Amniotic epithelial cell (primary cell): ENCODE measurements around the gene TNFSF8.

Source experiments
- DNase-seq: peaks from one replicate; pipeline ENCODE4 v3.0.0-alpha.2; 2010; ENCODE audit warnings: low read depth

TNFSF8 gene

DNA sequence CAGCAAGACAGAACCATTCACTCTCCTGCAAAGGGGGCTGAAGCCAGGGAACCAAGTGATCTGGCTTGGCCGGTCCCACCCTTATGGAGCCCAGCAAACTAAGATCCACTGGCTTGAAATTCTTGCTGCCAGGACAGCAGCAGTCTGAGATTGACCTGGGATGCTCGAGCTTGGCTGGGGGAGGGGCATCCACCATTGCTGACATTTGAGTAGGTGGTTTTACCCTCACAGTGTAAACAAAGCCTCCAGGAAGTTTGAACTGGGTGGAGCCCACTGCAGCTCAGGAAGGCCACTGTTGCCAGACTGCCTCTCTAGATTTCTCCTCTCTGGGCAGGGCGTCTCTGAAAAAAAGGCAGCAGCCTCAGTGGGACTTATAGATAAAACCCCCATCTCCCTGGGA is 60.5 kb downstream of the TNFSF8 start:
- DNase-seq: no peak

DNA sequence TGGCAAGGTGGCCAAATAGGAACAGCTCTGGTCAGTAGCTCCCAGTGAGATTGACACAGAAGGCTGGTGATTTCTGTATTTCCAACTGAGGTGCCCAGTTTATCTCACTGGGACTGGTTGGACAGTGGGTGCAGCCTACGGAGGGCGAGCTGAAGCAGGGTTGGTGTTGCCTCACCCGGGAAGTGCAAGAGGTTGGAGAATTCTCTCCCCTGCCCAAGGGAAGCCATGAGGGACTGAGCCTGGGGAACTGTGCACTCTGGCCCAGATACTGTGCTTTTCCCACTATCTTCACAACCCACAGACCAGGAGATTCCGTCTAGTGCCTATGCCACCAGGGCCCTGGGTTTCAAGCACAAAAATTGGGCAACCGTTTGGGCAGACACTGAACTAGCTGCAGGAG is 61.0 kb downstream of the TNFSF8 start:
- DNase-seq: no peak

DNA sequence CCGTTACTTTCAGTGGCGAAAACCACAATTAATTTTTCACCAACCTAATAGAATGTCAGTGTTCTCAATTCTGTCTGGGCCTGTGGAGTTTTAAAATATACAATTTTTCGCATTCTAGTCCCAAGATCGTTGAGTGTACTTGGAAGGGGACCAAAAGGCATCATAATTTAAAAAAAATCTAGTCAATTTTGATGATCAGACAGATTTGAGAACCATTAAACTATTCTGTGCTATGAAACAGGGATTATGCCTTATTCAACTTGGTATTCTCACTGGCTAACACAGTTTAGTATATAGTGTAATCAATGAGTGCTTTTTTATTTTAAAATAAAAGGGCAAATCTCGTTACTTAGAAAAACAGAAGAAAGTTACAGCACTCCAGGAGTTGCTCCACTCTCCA is 63.1 kb downstream of the TNFSF8 start:
- DNase-seq: no peak

DNA sequence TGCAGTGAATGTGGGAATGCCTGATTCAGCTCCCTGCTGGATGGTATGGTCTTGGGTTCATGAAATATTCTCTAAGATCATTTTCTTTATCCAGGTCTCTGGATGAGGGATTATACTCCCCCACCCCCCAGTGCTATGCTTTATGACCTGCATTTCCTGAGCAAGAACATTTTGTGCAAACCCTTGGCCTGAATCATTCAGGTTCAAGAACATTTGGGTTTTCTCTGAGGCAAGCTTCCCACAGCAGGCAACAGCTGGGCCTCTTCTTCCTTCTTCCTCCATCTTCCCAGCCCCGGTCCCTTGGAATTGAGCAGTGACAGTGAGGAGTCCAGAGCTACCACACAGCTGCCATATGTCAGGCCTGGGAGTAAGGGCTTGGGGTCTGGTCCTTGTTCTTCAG is 65.9 kb downstream of the TNFSF8 start:
- peak; percentile 91 for DNase-seq

DNA sequence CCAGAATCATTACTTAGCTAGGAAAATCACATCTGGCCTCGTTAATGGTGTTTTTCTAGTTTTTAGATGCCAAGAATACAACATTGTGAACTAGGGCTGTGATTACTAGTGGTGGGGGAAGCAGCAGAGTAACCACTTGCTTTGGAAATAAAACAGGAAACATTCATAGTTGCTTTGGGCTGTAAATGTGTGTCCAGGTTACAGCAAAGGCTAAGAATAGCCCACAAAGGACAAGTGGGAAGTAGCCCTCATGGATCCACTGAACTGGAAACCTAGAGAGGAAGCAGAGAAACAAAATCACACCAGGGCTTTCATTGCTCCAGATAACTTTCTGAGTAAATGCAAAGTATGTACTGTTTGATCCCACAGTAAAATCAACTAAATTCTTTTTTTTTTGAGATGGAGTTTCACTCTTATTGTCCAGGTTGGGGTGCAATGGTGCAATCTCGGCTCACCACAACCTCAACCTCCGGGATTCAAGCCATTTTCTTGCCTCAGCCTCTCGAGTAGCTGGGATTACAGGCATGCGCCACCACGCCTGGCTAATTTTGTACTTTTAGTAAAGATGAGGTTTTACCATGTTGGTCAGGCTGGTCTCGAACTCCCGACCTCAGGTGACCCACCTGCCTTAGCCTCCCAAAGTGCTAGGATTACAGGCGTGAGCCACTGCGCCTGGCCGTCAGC is 68.3 kb downstream of the TNFSF8 start:
- no peak for DNase-seq

DNA sequence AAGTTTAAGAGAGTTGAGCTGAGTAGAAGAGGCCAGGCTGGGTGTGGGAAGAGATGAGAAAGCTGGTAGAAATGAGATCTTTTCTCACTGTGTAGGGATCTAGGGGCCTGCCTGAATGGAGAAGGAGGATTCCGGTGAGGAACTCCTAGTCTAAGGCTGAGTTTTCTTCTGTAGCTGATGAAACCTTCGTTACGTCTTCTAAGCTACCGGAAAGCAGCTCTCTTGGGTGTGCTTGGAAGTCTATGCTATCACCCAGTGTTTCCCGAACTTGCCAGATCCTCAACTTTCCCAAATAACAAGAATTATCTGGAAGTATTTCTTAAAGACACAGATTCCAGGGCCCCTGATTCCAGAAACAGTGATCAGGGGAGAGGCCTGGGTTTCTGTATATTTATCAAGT is 69.1 kb downstream of the TNFSF8 start:
- no peak for DNase-seq

DNA sequence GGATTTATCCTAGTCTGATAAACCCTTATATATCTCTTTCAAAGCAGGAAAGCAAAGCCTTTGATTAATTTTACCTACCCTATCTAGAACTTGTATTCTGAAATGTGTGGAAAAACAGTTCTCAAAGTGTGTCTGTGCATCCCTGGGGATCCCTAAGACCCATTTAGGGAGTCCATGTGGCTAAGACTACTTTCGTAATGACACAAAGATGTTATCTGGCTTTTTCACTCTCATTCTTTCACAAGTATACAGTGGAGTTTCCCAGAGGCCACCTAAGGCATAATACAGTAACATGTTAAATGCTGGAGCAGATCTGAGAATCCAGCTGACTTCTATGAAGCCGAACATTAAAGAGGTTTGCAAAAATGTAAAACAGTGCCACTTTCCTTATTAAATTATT is 70.2 kb downstream of the TNFSF8 start:
- DNase-seq: peak; percentile 43

- no peak for DNase-seq
Observed at GRCh38 chr9:114856942-114857315, 73.5 kb downstream of the TNFSF8 start.

DNA sequence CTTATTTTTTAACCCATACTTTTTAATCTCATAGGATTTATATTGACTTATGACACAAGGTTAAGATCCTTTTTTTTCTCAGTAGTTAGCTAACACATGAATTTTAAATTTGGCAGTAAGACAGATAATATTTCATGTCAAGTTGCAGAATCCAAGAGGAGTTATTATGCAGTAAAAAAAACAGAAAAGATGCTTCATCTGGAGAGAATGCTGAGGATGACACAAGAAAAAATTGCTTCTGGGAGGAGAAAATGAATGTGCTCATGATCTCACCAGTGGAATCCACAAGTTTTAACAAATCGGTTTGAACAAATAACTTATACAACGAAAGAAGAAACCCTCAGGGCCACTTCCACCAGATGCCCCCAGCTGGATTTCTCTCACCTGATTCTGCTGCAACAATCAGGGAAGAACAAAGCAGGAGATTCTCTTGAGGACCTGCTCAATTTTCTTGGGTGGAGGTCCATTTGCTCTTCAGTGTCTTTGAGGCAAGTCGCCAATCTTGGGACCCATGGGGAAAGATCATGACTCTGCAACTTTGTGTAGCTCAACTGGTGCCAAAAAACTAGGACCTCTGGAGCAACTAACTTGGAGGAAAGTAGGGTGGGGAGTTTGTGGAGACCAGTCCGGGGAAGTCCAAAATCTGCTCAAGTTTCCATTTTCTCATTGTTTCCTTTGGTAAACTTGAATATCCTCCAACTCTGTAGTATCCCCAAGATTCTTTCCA is 74.0 kb downstream of the TNFSF8 start:
- peak; percentile 92 for DNase-seq

DNA sequence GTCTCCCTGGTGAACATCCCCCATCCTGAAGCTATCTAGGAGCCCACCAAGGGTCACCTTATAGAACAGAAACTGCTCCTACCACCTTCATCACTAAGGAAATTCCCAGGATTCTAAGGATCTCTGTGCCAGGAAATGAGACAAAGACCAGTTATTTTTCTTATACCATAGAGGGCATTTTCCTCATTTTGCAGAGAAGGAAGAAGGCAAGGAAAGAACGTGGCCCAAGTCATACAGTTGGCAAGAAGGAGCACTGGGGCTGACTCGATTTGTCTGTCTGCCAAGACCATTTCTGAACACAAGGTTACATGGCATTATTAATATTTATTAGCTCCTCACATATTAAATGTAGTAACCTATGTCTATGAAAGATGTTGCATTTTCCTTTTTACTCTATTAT is 74.9 kb downstream of the TNFSF8 start:
- no peak for DNase-seq

- no peak for DNase-seq
Observed at GRCh38 chr9:114854736-114855355, 75.5 kb downstream of the TNFSF8 start.

DNA sequence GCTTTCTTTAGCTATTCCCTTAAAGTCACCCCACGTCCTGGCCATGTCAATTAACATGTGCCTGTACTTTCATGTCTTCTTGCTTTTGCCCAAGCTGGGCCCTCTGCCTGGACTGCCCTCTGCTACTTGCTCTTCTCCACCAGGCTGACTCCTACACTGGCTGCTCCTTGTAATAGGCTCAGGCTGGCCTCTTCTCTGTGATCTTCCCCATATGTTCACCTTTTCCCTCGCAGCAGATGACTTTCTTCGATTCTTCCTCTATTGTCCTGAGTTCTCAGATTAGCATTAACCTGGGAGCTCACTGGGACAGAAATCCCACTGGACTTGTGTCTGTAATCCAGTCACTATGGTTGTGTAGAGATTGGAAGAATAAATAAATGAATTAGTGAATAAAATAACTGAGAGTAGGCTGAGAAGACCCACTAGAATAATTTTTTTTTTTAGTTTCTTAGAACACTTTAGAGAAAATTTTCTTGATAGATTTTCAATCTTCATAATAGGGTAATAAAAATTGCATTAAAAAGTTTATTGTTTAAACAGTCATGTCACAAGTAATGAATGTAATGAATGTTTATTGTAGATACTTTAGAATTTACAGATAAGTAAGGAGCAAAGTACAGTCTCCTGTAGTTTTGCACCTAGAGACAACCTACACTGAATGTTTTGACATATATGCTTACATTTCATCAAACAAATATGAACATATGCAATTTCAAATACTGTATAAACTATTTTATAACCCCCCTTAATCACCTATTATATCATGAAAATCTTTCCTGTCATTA is 77.1 kb downstream of the TNFSF8 start:
- no peak for DNase-seq

- DNase-seq: peak; percentile 87
Observed at GRCh38 chr9:114852050-114852594, 78.3 kb downstream of the TNFSF8 start.

DNA sequence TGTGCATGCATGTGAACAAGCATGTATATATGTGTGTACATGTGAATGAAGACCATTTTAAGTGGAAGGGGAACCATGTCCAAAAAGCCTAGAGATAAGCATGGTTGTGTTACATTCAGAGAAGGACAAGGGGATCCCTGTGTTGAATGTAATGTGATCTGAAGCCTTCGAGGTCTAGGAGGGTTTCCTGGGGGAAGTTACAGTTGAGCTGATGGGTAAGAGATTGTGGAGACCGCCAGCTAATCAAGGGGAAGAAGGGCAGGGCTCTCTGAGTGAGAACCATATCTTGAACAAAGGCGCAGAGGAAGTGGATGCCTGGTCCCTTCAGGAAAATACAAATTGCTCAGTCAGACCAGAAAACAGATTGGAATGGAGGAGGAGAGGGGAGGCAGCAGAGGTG is 79.1 kb downstream of the TNFSF8 start:
- no peak for DNase-seq
